Epithelial cell of proximal tubule (primary cell): ENCODE results near the gene IL17RC. TPM values are rescaled to one million over a fixed set of nuclear protein-coding genes. Genes with fewer than 3 reads are reported as not detected.

Experiments used
- DNase-seq: peaks from one replicate; pipeline ENCODE4 v3.0.0-alpha.2; 2011; ENCODE audit warnings: low read depth
- H3K4me3 ChIP-seq: 2 replicates; pipeline ENCODE4 v1.5.1; 2011; ENCODE audit warnings: low read depth, mild to moderate bottlenecking, low read length
- total RNA-seq: library from RNA; depleted of rRNA; stranded (reverse); fragments of >200 nt; gene quantifications from 2 replicates; pipeline ENCODE4 v1.2.3, GENCODE V29; 2015
- TF ChIP-seq, protein P1 (sequence below): conservative IDR thresholded peaks from 2 replicates; pipeline ENCODE4 v1.5.1; 2012; ENCODE audit warnings: low read depth, mild to moderate bottlenecking, low read length

Gene IL17RC
- total RNA-seq, 1 donor from 2014 or later, result 35.3 TPM

DNA sequence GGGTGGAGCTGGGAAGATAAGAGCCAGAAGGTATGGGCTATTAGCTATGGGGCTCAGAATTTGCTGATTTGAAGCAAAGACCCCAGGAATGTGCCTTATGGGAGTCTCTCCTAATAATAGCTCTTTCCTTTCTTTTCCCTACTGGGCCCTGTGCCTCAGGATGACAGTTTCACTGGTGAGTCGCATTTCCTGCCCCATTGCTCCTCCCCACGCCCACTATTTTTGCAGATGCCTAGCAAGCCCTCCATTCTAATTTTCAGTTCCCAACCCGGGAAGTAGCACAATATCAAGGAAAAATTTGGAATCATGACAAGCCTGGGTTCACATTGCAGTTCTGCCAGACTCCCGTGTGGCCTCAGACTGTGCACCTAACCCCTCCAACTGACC, 13.7 kb upstream of the IL17RC start:
- peak overlapping the region; percentile 46 for H3K4me3 ChIP-seq
- no peak for DNase-seq
- TF ChIP-seq, protein P1, sequence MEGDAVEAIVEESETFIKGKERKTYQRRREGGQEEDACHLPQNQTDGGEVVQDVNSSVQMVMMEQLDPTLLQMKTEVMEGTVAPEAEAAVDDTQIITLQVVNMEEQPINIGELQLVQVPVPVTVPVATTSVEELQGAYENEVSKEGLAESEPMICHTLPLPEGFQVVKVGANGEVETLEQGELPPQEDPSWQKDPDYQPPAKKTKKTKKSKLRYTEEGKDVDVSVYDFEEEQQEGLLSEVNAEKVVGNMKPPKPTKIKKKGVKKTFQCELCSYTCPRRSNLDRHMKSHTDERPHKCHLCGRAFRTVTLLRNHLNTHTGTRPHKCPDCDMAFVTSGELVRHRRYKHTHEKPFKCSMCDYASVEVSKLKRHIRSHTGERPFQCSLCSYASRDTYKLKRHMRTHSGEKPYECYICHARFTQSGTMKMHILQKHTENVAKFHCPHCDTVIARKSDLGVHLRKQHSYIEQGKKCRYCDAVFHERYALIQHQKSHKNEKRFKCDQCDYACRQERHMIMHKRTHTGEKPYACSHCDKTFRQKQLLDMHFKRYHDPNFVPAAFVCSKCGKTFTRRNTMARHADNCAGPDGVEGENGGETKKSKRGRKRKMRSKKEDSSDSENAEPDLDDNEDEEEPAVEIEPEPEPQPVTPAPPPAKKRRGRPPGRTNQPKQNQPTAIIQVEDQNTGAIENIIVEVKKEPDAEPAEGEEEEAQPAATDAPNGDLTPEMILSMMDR, result no peak

DNA sequence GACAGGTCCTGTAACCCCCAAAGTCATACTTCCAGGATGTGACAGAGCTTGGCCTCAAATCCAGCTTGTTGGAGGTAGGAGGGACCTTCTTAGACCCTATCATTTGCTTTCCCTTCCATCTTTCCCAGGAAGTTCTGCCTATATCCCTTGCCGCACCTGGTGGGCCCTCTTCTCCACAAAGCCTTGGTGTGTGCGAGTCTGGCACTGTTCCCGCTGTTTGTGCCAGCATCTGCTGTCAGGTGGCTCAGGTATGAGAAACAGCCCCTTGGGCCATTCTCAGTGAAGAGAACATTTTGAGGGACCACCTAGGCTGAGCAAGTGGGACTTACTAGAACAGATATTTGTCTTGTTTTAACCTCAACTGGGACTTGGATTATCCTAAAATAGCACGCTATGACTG, 13.0 kb upstream of the IL17RC start:
- DNase-seq, result no peak
- TF ChIP-seq, protein P1, result no peak
- no peak overlapping the region for H3K4me3 ChIP-seq

DNA sequence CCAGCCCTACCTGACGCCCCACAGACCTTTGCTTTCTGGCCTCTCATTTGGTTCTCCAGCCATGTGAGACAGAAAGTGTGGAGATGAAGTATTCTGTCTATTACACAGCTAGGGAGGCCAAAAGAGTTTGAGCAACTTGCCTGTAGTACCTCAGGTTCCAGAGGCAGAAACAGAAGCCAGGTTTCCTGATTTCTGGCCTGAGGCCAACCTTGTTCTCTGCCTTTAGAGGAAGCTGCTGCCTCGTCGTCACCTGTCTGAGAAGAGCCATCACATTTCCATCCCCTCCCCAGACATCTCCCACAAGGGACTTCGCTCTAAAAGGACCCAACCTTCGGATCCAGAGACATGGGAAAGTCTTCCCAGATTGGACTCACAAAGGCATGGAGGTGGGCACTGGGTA, 10.4 kb upstream of the IL17RC start:
- no peak overlapping the region for H3K4me3 ChIP-seq
- TF ChIP-seq, protein P1, result no peak
- DNase-seq, result no peak

DNA sequence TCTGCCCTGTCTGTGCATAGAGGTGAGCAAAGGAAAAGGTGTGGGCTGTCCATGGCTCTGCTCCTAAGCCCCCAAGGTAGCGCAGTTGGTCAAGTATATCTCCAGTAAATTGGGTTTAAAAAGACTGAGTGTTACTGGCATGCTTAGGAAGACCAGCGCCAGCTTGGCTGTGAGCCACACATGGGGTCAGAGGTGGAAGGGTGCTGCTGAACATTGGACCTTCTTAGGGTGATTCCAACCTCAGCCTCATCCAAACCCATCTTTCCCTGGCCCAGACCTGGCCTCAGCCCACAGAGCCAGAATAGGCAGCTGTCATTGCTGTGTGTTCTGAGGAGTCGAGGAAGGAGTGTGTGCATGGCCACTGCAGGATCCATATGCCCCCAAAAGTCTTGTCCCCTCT, 8.6 kb upstream of the IL17RC start:
- H3K4me3 ChIP-seq, result no peak overlapping the region
- TF ChIP-seq, protein P1, result no peak
- DNase-seq, result no peak

DNA sequence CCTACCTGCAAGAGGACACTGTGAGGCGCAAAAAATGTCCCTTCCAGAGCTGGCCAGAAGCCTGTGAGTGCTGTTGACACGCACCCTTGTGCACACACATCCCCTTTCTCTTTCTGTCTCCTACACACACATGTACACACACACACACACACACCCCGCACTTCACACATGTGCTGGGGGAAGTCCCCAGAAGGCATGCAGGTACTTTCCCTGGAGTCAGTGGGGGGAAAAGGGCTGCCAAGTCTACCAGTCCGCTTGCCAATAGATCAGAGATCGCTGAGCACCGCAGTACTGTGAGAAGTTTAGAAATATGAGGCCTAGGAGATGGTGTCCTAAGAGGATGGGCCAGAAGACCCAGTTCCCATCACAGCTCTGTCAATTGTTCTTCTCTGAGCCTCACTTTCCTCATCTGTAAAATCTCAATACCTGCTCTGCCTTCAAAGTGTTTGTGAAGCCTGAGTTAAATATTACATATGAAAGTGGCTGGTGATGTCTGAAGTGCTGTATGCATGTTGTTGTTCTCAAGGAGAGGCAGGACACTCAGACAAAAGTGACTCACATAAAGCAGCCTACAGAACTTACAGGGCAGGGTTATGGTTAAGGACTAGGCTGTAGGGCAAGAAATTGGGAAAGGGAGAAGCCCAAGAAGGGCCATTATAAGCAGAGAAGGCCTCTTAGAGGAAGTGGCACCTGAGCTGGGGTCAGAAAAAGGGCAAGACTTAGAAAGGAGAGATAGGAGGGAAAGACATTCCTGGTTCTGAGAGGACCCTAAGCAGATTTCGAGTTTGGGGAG, 7.5 kb upstream of the IL17RC start:
- no peak overlapping the region for H3K4me3 ChIP-seq
- DNase-seq, result no peak
- TF ChIP-seq, protein P1, result no peak

DNA sequence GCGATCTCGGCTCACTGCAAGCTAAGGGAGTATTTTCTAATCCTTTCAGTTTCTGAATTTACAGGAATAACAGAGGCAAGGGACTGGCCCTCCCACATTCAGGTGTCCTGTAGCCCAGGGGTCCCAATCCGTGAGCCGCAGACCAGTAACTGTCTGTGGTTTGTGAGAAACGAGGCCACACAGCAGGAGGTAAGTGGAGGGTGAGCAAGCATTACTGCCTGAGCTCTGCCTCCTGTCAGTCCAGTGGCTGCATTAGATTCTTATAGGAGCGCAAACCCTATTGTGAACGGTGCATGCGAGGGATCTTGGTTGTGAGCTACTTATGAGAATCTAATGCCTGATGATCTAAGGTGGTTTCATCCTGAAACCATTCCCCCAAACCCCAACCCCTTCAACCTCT, 5.0 kb upstream of the IL17RC start:
- TF ChIP-seq, protein P1, result no peak
- DNase-seq, result no peak
- H3K4me3 ChIP-seq, result no peak overlapping the region
